Amniotic epithelial cell (primary cell): Measurements from ENCODE around the gene OPCML.

Source experiments
- DNase-seq: peaks from one replicate; pipeline ENCODE4 v3.0.0-alpha.2; 2010; ENCODE audit warnings: low read depth

Gene OPCML

DNA sequence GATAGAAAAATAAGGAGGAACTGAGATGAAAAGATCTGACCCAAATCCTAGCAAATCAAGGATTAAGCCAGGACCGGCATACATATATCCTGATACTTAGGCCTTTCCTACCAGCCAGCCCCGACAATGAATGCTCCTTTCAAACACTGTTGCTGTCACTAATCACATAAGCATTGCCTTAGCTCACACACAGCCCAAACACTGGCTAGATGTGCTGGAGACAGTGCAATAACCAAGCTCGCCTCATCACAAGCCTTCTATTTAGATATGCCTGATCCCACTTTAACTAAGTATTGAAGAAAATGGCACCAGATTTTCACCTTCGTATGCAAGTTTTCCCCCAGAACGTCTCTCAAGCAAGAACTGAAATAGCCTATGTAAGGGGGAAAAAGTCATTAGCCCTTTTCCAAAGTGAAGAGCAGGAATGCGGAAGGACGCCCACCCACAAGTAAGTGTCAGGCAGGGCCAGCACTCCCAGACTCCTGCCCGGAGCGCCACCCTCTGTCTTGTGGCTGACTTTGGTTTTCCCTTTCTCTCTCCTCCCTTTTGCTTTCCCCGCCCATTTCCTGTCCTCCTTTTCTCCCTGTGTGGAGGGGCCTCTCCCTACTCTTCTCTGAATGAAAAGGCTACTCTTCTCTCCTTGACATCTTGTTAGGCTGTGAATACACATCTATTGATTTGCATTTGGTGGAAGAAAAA, 8.9 kb upstream of the OPCML start:
- DNase-seq, result no peak

DNA sequence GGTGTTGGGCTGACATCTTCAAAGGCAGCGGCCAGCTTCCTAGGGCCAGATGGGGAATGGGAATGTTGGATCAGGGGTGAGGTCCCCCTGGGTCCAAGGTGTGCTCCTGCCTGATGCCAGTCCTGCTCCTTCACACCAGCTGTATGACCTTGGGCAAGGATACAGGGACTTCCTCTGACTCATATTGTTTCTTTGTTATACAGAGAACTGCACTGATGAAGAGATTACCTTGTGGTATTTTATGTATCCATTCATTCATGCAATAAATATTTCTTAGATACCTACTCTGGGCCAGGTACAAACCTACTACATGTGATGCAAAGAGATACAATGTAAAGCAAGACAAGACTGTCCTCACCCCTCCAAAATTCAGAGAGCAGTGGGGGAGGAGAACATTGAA, 3.9 kb upstream of the OPCML start:
- DNase-seq, result no peak

DNA sequence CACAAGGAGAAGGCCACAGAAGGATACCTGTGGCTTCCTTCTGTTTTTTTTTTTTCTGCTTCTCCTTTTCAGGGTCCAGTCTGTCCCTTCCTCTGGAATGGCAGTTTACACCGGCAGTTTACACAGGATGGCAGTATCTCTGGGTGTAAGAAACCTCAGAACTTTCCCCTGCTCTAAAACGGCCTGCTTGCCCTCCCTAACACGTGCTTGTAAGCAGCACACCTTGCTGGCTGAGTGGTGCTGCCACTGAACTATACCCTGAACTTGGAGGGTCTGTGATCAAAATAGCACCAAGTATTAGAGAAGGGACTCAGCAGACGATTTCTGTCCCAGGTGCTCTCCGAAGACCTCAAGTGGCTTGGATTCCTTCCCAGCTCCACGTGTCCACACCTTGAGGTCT, 904 bp upstream of the OPCML start:
- DNase-seq, result no peak

DNA sequence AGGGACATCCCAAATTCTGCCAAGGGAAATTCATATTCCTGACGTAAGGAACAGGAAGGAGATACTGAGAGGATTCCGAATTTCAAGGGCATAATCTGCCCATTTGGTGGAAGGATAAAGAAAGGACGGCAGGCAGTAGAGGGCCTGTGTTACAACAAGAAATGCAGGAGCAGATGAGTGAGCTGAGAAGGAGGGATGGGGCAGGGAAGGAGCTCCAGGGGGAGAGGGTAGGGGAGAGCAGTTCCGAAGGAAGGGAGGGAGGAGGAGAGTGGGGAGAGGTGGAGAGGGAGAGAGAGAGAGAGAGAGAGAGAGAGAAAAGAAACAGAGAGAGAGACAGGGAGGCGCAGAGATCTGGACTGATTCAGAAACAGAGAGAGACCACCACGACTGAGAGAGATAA, 843 bp downstream of the OPCML start:
- DNase-seq, result no peak

DNA sequence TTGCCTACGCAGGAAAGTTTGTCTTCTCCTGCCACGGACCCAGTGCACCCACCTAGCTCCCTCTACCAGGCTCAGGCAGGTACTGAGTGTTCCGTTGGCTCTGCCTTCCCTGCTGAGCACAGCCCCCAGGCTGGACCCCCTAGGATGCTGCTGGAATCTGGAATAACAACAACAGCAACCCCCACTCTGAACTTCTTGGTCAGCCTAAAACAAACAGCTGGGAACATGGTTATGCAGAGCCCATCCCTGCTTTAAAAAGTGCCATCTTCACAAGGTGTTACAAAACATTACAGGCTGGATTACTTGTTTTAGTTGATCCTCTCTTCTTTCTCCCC, 1.8 kb downstream of the OPCML start:
- no peak for DNase-seq

DNA sequence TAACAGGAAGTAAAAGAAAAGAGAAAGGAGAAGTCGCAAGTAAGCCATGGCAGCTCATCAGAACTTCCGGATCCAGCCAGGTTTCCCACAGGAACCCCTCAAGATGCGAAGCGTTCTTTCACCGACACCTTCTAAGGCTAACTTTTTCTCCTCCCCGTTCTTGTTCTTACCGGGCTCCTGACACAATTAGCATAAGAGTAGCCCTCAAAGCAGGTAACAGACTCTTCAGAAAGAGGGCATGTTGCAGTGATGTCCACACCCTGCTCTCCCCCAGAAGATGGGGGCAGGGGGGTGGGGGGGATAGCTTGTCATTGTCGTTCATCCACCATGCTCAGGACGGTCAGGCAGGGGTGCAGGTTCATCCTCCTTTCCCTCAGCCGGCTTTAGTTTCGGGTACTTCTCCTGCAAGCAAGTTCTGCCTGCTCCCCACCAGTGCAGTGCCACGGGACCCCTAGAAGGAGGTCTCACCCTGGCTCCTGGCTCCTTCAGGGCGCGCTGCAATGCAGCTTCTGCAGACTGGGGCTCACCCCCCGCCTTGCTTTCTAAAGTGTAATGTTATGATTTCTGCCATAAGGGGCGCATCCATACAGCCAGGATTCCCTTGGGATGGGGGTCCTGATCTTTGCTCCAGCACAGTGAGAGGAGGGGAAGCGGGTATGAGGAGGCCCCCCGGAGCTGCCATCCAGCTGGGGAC, 2.3 kb downstream of the OPCML start:
- no peak for DNase-seq

DNA sequence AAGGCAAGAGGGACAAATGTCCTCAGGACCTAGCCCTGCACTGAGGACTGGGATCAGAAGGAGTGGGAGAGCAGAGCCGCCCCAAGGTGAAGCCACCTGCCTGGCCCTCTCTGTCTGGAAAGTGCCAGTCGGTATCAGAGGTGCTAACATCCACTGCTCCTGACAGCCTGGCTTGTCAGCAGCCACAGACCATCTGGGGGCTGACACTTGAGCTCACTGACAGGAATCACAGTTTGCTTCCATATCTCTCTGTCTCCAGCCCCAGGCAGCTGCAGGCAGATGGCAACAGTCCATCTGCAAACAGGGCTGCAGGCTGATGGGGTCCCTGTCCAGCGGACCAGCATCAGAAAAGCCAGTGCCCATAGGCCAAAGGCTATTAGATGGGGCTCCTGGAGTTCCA, 5.5 kb downstream of the OPCML start:
- DNase-seq, result no peak

DNA sequence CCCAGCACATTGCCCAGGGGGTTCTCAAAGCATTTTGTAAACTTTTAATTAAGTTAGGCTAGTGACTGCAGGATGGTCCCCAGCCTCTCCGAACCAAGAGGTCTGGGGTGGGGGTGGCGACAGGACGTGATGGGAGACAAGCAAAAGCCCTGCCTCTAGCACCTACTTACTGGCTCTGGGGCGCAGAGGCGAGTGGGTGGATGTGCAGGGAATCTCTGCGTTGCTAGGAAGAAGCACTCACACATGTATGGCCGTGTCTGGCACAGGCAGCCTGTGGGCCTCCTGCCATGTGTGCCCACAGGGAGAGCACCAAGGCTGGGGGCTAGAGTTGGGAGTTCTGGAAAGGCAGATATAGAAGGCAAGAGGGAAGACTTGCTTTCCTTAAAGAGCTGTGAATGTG, 6.3 kb downstream of the OPCML start:
- DNase-seq, result no peak

DNA sequence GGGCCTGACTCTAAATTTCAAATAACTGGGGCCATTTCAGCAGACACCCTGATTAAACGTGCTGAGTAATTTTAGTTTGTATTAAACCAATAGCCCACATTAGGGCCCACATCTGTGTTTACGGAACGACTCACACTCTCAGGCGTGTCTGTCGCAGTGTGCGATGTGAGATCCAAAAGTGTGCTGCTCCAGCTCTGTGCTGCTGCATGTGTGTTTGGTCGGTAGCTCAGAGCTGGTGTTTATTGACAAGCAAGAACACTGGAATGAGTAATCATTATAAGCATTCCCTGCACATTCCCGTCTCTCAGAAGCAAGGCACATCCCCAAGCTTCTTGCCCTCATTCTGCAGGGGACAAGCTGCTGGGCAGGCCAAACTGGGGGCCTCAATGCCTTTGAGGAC, 7.8 kb downstream of the OPCML start:
- no peak for DNase-seq

DNA sequence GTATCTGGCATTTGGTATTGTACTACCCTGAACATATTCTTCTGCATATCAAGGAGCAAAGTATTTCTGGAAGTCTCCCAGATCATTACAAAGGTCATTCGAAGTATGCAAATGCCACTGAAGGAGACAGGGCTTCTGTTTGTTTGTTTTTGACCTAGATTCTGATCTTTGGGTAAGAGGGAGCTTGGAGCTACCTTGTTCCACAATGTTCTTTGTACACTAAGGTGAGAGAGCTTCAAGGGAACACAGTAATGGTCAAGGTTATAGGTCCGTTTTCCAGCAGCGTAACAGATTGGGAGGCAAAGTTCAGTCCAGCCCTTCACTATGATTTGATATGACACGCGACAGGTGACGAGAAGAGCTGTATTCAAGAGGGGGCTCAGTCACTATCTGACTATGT, 10.0 kb downstream of the OPCML start:
- no peak for DNase-seq

DNA sequence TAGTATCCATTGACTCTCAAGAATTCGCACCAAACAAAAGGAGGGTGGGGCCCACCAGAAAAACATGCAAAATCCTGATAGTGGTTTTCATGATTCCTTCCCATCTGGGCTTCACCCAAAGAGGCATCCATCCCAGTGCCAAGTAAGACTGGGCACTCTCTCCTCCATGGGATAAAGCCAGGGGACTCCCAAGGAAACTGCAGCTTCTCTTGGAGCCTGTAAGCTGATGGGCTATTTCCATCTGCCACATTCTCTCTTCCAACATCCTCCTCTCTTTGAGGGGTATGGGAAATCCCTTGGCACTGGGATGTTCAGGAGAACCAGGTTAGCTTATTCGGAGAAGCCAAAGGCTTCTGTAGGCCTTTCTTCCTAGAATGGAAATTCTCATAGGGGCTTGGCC, 10.8 kb downstream of the OPCML start:
- no peak for DNase-seq

DNA sequence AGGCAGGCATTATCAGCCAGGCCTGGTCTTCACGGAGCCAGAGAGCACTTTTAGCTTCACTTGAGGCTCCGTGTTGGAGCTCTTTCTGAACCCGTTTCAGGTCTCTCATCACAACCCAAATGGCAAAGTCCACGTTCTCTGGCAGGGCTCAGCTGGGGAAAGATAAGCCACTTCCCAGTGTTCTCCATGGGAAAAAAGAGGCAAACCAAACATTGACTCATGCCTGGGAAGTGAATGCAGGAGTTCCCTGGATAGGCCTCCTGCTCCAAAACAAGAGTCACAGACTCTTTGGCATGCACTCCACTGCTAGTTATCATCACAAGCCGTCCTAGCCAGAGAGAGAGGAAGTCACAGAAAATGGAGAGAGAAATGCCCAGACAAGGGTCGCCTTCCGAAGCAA, 11.6 kb downstream of the OPCML start:
- DNase-seq, result no peak

DNA sequence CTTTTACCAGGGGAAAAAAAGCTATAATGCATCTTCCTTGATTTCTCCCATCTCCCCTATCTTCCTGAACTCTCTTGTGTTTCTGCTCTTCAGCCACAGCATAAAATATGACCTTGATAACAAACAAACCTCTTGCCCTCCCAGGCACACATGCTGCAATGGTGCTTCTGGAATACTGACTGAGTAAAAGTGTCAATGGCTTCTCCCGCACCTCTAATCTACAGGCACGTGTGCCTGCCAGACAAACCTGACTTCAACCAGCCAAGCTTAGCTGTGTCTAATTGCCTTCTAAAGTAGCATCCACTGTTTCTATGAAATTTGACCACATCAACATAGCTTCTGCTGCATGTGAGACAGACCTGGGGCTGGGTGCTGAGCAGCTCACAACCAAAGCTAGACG, 12.7 kb downstream of the OPCML start:
- DNase-seq, result no peak

DNA sequence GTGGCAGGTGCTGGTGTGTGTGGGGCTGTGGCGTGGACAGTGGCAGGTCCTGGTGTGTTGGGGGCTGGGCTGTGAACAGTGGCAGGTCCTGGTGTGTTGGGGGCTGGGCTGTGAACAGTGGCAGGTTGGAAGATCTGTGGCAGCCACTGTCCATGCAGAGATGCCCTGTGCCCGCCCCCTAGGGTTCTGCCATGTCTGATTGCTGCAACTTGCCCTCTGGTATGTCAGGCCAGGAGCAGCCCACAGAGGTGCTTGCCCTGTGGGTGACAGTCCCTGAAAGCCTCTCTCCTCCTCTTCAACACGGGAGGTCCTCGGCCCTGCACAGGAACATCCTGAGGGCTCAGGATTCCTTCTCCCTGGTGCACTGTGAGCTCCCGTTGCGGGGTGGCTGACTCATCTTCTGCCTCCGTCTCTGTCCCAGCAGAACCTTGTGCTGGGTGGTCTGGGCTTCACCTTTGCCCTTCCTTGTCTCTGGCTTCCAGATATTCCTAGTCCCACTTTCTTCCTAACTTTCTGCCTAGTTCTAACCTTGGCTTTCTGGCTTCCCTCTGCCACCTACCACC, 13.5 kb downstream of the OPCML start:
- no peak for DNase-seq

DNA sequence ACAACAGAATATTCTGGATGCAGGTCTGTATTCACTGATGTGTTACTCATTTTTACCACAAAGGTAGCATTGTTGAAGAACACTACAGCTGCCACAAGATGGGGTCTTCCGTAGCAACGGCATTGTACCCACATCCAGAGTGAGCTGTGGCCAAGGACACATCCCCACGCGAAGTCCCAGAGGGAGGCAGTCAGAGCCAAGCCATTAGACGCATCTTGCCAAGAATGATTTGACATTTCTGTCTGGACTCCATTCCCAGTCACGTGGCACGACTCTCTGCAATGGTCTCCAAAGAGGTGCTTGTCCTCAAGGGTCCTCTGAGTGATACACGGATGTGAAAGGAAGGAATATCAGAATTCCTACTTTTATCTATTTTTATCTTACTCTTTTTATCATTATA, 15.5 kb downstream of the OPCML start:
- no peak for DNase-seq

DNA sequence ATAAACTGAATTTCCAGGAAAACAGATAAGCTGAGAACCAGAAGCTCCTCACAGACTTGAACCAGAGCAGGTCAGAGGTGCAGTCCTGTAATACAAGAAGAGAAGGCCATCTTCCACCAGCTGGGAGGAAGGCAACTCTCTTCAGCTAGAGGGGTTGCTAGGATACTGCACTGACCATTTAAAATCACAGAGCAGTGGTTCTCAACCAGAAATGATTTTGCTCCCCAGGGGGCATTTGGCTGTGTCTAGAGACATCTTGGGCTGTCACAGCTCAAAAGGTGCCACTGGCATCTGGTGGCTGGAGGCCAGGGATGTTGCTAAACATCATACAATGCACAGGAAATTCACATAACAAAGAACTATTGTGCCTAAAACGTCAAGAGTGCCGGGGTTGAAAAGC, 17.2 kb downstream of the OPCML start:
- DNase-seq, result no peak

DNA sequence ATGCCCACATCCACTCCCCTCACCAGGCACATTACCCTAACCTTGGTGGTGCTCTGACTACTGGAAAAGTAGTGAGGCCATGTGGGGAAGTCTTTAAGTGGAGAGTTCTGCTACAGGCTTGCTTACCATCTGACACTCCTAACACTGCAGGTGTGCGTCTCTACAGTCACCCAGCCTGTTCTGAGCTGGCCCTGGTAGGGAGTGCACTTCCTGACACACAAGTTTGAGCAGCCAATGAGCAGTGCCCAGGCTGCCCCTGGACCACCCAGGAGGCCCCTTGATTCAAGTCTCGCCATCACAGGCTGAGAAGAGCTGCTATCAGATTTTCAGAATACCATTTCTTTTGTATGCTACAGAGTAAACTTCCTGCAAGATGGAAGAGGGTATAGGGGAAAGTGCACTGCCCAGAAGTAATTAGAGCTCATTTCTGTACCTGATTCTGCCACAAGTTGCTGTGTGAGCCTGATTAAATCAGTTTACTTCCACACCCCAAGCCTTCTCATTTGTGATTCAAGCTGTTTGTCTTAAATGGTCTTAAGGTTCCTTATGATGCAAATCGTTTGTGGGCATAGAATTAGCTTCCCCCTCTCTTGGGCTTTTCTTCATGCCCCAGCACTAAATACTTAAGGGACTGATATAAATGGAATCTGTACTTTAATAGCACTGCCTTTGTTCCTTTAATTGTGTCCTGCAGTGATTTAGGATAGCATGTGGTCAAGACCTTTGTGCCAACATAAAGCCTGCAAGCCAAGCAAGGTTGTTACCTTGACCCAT, 22.2 kb downstream of the OPCML start:
- DNase-seq, result no peak

DNA sequence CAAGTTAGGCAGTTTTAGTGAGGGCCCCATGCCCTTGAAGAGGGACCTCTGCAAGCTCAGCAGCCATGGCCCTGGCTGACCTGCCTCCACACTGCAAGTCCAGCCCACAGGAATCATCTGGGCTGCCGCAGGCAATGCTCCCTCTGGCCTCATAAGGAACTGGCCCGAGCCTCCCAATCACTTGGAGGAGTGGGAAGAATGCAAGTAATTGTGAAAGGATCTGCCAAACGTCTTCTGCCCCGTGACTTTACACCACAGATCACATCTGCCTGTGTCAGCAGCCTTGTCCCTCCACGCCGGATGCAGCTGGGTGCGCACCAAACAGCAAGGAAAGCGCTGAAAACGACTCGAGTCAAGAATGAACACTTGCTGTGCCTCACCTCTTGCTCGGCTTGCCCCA, 23.8 kb downstream of the OPCML start:
- no peak for DNase-seq

DNA sequence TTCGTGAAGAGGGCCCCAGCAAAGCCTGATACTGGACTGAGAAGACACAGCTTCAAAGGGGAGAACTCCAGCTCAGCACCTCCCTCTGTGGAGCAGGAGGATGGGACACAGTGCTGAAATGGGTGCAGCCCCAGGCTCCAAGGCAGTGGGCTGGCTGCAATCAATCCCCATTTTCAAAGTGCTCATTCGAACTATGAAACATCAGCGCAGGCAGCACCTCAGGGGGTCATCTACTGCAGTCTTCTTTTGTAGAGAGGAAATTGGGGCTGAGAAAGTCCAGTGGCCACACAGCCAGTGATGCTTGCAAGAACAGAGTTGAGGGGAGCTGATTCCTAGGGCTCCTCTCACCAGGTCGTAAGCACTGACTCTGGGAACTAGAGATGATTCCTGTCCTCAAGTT, 25.1 kb downstream of the OPCML start:
- DNase-seq, result no peak

DNA sequence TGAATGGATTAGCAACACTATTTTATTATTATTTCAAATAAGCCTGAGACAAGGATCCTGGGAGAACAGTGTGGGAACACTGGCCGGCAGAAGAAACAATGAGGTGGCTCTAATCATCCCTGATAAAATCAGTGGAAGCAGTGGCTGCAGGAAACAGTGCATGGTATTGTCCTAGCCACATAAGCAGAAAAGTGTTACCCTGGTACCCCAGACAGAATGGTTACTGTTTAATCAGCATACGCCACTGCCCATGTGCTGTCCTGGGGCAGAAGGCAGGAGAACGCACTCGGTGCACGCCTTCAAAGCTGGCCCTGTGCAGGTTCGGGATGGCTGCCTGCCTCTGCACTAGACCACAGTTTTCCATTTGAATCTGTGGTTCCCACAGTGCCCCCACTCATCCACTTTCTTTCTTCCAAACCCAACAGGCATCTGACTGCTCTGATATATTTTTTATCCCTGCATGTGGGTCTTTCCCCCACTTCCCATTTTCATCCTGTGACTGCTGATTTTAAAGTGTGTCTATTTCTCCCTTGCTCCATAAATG, 25.7 kb downstream of the OPCML start:
- DNase-seq, result no peak

DNA sequence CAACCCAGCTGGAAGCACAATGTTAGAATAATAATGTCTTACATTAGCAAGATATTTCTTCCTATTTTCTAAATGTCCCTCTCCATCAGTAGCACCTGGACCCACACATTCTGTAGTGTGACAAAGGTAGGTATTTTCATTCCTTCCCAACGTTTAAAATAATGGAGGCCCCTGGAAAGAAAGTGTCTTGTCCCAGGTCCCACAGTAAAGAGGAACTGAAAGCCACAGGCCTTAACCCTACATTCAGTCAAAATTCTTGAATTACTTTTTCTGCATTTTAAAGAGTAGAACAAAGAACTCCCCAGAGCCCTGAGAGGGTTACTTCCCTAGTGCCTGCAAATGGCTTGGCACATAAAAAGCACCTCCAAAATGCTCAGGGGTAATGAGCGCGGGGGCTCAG, 26.3 kb downstream of the OPCML start:
- DNase-seq, result no peak

DNA sequence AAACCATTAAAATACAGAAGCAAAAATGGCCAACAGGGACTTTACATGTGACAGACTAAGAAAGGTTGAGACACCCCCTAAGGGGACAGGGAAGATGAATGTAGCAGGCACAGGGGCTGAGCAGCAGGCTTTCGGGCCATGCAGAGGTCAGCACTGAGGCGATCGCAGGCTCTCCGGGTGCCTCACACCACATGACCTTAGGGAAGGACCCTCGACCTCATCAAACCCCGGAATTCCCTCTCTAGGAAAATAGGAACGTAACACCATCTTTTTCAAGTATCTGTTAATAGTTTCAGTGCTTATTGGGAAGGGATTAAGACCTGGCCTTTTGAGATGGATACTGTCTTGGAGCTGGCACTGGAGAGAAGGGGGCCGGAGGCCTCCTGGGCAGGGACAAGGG, 27.4 kb downstream of the OPCML start:
- DNase-seq, result no peak

DNA sequence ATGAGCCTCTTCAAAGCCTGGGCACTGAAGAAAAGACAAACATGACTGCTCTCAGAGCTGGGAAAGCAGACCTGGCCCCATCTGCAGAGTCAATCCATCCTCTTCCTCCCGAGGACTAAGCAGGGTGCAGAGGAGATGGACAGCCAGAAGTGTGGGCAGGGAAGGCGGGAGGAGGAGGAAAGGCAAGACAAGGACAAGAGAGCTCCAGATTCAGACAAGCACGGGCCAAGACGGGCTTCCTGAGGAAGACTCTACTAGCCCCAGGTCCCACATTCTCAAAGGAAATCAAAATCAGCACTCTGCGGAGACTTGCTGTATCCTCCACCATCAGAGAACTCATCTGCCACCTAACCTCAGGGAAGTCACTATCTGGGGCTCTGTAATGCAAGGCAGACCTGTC, 28.5 kb downstream of the OPCML start:
- no peak for DNase-seq
